Right atrium auricular region (tissue), 2 donors: ENCODE measurements around the gene TMCO5A. TPM values are rescaled to one million over a fixed set of nuclear protein-coding genes. Genes with fewer than 3 reads are reported as not detected.
"Not testable (repeated sequence)": the region's sequence is repeated elsewhere in the genome, so short reads cannot be mapped to it uniquely, and the experiment has no call there.

Source experiments
- DNase-seq: peaks from one replicate; pipeline ENCODE4 v3.0.0-alpha.2; 2019; ENCODE audit warnings: low spot score
- H3K27ac ChIP-seq, 2 donors: fragments of 200-600 bp; sonication (generic); 1 replicate in 1 of 2; 2 replicates in 1 of 2; pipeline ENCODE4 v1.5.1; 2016 to 2019
- H3K27me3 ChIP-seq, 2 donors: fragments of 200-600 bp; sonication (generic); one replicate each; pipeline versions ENCODE4 v1.5.1 to v1.6.0; 2017 to 2019
- H3K36me3 ChIP-seq: fragments of 200-600 bp; sonication (generic); one replicate; pipeline ENCODE4 v1.5.1; 2016
- H3K4me1 ChIP-seq, 2 donors: fragments of 200-600 bp; sonication (generic); one replicate each; pipeline versions ENCODE4 v1.5.1 to v1.6.0; 2017 to 2019
- H3K4me3 ChIP-seq, 2 donors: fragments of 200-600 bp; sonication (generic); 1 replicate in 1 of 2; 2 replicates in 1 of 2; pipeline ENCODE4 v1.5.1; 2017 to 2019; ENCODE audit warnings: mild to moderate bottlenecking in 1 of 2, moderate library complexity in 1 of 2
- H3K9me3 ChIP-seq, 2 donors: fragments of 200-600 bp; sonication (generic); one replicate each; pipeline ENCODE4 v1.5.1; 2019
- total RNA-seq, 2 donors: library from RNA; depleted of rRNA; stranded (reverse); fragments of >200 nt; gene quantifications; one replicate each; pipeline ENCODE4 v1.1.0, GENCODE V29; 2016
- TF ChIP-seq, protein P1 (sequence below), 2 donors: fragments of 200-600 bp; sonication (generic); IDR thresholded peaks; one replicate each; pipeline ENCODE4 v1.5.1; 2019; ENCODE audit warnings: antibody characterized with exemption in 2 of 2

The TMCO5A gene
- total RNA-seq, 2 donors from 2014 or later = not detected

- Histone ChIP-seq H3K27ac (no peak overlapping the region), H3K27me3 (no peaks in the 10 kb centered on the region), H3K9me3 (no peaks in the 10 kb centered on the region), H3K4me1 (no peaks in the 10 kb centered on the region), H3K36me3 (no peaks in the 10 kb centered on the region), H3K4me3 (no peak overlapping the region)
- TF ChIP-seq, protein P1, sequence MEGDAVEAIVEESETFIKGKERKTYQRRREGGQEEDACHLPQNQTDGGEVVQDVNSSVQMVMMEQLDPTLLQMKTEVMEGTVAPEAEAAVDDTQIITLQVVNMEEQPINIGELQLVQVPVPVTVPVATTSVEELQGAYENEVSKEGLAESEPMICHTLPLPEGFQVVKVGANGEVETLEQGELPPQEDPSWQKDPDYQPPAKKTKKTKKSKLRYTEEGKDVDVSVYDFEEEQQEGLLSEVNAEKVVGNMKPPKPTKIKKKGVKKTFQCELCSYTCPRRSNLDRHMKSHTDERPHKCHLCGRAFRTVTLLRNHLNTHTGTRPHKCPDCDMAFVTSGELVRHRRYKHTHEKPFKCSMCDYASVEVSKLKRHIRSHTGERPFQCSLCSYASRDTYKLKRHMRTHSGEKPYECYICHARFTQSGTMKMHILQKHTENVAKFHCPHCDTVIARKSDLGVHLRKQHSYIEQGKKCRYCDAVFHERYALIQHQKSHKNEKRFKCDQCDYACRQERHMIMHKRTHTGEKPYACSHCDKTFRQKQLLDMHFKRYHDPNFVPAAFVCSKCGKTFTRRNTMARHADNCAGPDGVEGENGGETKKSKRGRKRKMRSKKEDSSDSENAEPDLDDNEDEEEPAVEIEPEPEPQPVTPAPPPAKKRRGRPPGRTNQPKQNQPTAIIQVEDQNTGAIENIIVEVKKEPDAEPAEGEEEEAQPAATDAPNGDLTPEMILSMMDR (IDR thresholded peaks at IDR 0.05) = no peak
- DNase-seq = no peak
Measured at GRCh38 chr15:37933666-37934065, 774 bp upstream of the TMCO5A start.

DNA sequence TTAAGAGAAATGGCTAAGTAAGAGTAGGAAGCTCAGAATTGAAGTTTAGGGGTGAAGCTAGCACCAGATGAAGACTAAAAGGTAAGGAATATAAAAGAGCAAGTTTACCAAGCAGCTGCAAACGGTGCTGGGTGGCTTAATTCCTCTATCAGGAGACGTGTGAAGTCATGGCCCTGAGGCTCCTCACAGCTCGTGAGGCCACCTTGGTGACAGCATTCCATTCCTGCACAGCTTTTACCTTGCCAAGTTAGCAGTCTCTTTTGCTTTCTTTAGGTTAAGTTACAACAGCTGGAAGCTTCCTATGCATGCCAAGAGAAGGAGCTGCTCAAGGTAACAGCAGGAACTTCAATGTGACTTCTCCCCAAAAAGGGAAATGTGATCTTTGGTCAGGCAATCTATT, 6.4 kb downstream of the TMCO5A start:
- no peak overlapping the region for H3K27ac ChIP-seq
- H3K4me1 ChIP-seq = no peaks in the 10 kb centered on the region
- H3K36me3 ChIP-seq = no peaks in the 10 kb centered on the region
- no peak overlapping the region for H3K4me3 ChIP-seq
- H3K27me3 ChIP-seq = no peaks in the 10 kb centered on the region
- TF ChIP-seq, protein P1 (IDR thresholded peaks at IDR 0.05) = no peak
- H3K9me3 ChIP-seq = no peaks in the 10 kb centered on the region
- no peak for DNase-seq

DNA sequence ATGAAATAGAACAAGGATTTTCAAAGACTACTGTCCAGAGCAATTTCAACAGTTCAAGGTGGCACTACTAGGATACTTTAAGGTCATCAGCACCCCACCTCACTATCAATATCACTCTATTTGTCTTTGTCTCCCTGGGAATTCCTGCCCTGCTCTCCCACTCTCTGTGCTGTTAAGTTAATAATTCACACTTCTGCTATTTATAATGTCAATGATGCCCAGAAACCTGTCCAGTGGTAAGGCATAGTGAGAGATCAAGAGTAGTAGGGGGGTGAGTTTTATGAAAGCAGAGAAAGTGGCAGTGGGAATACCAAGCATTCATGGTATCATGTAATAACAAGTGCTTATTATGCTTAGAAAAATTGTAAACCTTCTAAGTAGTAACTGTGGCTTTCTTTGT, 7.3 kb downstream of the TMCO5A start:
- no peak for DNase-seq
- TF ChIP-seq, protein P1 (IDR thresholded peaks at IDR 0.05) = no peak
- no peak overlapping the region for H3K27ac ChIP-seq
- no peaks in the 10 kb centered on the region for H3K36me3 ChIP-seq
- H3K4me1 ChIP-seq = no peaks in the 10 kb centered on the region
- H3K4me3 ChIP-seq = no peak overlapping the region
- H3K27me3 ChIP-seq = no peaks in the 10 kb centered on the region
- peaks cover 0 to 8% of the 10 kb centered on the region in 2 donors for H3K9me3 ChIP-seq

DNA sequence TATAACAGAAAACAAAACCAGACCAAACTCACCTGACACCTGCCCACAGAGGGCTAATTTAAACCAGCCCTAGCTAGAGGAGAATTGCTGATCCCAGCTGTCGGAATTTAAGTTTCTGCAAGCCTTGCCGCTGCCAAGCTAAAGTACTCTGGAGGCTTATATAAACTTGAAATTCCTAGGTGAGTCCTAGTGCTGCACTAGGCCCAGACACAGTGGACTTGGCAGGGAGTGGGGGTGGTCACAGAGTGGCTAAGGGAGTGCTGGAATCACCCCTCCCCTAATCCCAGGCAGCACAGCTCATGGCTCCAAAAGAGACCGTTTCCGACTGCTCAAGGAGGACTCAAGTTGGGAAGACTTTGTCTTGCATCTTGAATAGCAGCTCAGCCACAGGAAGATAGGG, 17.6 kb downstream of the TMCO5A start:
- TF ChIP-seq, protein P1 (IDR thresholded peaks at IDR 0.05) = no peak
- no peaks in the 10 kb centered on the region for H3K27me3 ChIP-seq

GRCh38 chr15:37960742-37961141, 26.3 kb downstream of the TMCO5A start:
- not testable (repeated sequence) for DNase-seq, H3K4me1 ChIP-seq

More for the DNA sequence above, 17.6 kb downstream of the TMCO5A start:
- H3K27ac ChIP-seq = no peak overlapping the region
- H3K36me3 ChIP-seq = no peaks in the 10 kb centered on the region
- no peaks in the 10 kb centered on the region for H3K9me3 ChIP-seq
- no peak overlapping the region for H3K4me3 ChIP-seq
- H3K4me1 ChIP-seq = no peaks in the 10 kb centered on the region
- no peak for DNase-seq

DNA sequence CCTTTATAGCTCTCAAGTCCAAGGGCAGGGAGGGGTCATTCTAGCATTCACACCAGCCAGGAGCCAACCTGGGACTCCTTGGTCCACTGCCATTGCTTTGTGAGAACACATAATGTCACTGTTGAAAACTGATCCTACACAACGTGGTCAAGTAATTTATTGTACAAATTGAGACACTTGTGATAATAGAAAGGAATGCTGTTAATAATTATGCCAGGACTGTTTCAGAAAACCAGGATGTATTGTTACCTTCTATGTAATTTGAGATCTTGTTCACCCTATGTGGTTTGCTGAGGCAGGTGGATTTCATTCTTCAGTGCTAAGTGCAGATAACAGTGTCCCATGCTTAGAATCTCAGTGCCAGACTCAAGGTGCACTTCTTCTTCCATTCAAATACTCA, 33.3 kb downstream of the TMCO5A start:
- no peak overlapping the region for H3K27ac ChIP-seq
- H3K4me3 ChIP-seq = no peak overlapping the region
- H3K36me3 ChIP-seq = no peaks in the 10 kb centered on the region
- H3K9me3 ChIP-seq = peaks cover 0 to 1% of the 10 kb centered on the region in 2 donors
- H3K4me1 ChIP-seq = no peaks in the 10 kb centered on the region
- TF ChIP-seq, protein P1 (IDR thresholded peaks at IDR 0.05) = no peak
- H3K27me3 ChIP-seq = no peaks in the 10 kb centered on the region
- DNase-seq = no peak

More at GRCh38 chr15:37960742-37961141, 26.3 kb downstream of the TMCO5A start:
- H3K27me3 ChIP-seq, H3K9me3 ChIP-seq, H3K36me3 ChIP-seq, H3K27ac ChIP-seq, H3K4me3 ChIP-seq: not testable (repeated sequence)
